ENCODE data around the gene C22orf39. TPM values are rescaled to one million over a fixed set of nuclear protein-coding genes. Genes with fewer than 3 reads are reported as not detected.

C22orf39 gene
- total RNA-seq, 6 donors from 2014 or later, result 29.1 to 48.6 (median 43.6) TPM

Other genes starting within 250 kb of the C22orf39 start
- gene CLTCL1, start 156.0 kb downstream of the C22orf39 start, total RNA-seq, result 10 to 100 TPM in 1 of 6 donors, 1 to 10 TPM in 5; 3.0 to 14.7 (median 6.0) TPM
- gene HIRA, start 16.0 kb downstream of the C22orf39 start, total RNA-seq, result 10 to 100 TPM in 5 of 6 donors, 1 to 10 TPM in 1; 9.9 to 27.5 (median 22.1) TPM
- gene MRPL40, start 15.2 kb downstream of the C22orf39 start, total RNA-seq, result 10 to 100 TPM; 18.9 to 27.3 (median 22.9) TPM
- 10 to 100 TPM; 21.0 to 52.1 (median 29.1) TPM for gene UFD1, start 31.5 kb upstream of the C22orf39 start, total RNA-seq
- 1 to 10 TPM in 4 of 6 donors, under 1 TPM in 1, not detected in 1; 0.44 to 3.2 (median 1.8) TPM for gene CDC45, start 32.2 kb upstream of the C22orf39 start, total RNA-seq
- 100 to 1,000 TPM in 5 of 6 donors, 10 to 100 TPM in 1; 70.2 to 726 (median 229) TPM for gene CLDN5, start 76.7 kb upstream of the C22orf39 start, total RNA-seq